ENCODE data around the gene NUP54.

The NUP54 gene

GRCh38 chr4:76074468-76074867, 73.7 kb downstream of the NUP54 start, which contains the start of gene ART3:
TSS of gene ART3 (plus strand) at chr4:76074709. CDS start at chr4:76075890, 1,181 bp downstream.
- no peak for FAIRE-seq

DNA sequence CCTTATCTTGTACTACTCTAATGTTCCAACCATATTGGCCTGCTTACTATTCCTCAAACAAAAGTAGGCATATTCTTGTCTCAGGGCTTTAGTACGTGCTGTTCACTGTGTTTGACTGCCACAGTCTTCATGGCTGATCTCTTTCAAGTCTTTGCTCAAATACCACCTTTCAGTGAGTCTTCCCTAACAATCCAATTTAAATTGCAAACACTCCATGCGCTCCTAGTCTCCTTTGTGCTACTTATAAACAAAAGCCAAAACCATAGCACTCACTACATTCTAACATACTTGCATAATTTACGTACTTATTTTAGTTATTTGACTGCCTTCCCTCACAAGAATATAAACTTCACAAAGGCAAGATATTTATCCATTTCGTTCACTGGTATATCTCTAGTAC, 75.4 kb downstream of the NUP54 start:
- DNase-seq (ENCODE audit: insufficient read length, low spot score): no peak
- FAIRE-seq: no peak

More at GRCh38 chr4:76074468-76074867, 73.7 kb downstream of the NUP54 start, which contains the start of gene ART3:
- no peak for DNase-seq (ENCODE audit: insufficient read length, low spot score)

GRCh38 chr4:76067652-76068286, 80.4 kb downstream of the NUP54 start:
- FAIRE-seq (peak; percentile 73), DNase-seq (ENCODE audit: insufficient read length, low spot score) (peak; percentile 49)

DNA sequence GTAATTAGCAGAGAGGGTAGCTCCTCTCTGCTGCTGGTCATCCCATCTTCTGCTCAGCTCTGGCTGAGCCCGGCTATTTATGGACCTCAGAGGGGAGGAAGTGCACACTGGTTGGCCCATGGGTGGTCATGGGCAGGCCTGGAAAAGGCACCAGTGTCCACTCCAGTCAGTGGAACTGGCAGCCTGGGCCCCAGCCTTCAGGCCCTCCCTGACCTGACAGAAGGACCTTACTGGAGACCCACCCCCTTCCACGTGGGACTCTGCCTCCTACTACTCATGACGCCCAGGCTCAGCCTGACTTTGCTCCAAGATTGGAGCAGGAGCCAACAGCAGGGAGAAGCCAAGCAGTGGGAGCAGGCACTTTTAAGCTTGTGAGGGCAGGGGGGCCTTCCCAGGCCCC, 81.7 kb downstream of the NUP54 start:
- DNase-seq (ENCODE audit: insufficient read length, low spot score): no peak
- FAIRE-seq: no peak

Data from GM19239 (cell line).